ENCODE data around the gene RAB11FIP3.
"Not testable (repeated sequence)": the region's sequence is repeated elsewhere in the genome, so short reads cannot be mapped to it uniquely, and the experiment has no call there.

The RAB11FIP3 gene

DNA sequence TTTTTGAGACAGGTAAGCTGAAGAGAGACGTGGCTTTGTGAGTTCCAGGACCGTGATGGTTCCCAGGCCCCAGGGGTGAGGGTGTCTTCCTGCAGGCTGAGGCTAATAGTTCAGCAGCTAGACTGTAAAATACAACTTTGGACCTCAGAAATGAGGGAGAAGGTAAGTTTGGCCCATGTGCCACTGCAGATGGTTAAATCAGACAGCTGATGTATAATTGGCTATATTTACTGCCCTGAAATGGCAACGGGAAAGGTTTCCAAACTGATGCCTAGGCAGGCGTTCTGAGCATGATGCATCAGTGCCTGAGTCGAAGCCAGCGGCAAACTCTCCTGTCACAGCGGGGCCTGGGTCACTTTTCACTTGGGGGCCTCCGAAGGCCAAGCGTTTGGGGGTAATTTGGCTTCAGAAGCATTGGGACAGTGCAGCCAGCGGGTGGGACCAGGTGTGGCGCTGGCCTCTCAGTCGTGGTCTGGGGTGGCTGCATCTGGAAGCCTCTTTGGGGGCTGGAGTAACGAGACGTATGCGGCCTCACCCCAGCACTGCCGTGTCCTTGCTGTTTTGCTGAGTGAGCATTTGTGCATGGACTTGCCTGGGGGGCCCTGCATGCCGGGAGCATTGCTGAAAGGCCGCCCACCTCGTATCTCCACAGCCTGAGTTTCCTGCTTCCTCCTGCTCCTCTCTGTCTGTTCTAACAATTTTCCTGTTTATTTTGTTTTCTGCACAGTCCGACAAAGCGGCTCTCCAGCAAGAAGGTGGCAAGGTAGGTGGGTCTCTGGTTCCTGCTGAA is 70.8 kb downstream of the RAB11FIP3 start:
- DNase-seq = no peak

- no peak for DNase-seq
Measured at GRCh38 chr16:497258-497657, 71.8 kb downstream of the RAB11FIP3 start.

GRCh38 chr16:499924-500323 is 74.5 kb downstream of the RAB11FIP3 start:
- no peak for DNase-seq

DNA sequence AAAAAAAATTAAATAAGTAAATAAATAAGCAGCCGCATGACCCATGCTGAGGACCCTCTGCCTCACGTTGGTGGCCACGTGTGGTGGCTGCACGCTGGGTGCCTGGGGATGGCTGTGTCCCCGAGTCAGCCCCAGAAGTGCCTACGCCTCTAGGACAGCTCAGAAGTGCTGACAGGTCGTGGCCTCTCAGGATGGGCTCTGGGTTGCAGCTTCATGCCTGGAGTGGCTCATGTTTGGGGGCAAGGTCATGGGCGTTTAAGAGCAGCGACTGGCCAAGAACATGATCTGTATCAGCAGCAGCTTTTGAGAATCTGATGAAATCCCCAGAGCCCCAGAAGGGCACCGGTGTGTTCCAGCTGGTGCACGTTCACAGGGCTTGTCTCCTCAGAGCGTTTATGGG is 75.3 kb downstream of the RAB11FIP3 start:
- no peak for DNase-seq

- DNase-seq = no peak
Measured at GRCh38 chr16:502179-502943, 76.9 kb downstream of the RAB11FIP3 start.

- DNase-seq = no peak
Measured at GRCh38 chr16:503150-504071, 78.0 kb downstream of the RAB11FIP3 start.

- DNase-seq = no peak
Measured at GRCh38 chr16:505479-506245, 80.2 kb downstream of the RAB11FIP3 start.

GRCh38 chr16:506246-506546 is 80.7 kb downstream of the RAB11FIP3 start:
- no peak for DNase-seq

- DNase-seq = not testable (repeated sequence)
Measured at GRCh38 chr16:507527-507926, 82.1 kb downstream of the RAB11FIP3 start.

DNA sequence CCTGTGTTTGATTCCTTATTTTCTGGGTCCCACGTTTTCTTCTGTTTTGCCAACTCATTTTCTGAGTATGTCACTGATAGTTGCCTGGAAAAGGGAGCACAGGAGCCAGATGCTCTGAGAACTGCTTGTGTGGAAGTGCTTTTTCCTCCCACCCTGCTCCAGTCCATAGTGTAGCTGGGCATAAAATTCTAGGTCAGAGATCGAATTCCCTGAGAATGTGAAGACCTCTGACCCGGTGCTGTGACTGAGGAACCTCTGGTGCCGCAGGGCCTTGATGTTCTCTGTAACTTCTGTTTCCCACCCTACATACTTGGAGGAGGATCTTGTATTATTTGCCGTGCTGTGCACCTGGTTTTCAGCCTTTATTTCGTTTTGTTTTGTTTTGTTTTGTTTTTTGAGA is 82.5 kb downstream of the RAB11FIP3 start:
- no peak for DNase-seq

DNA sequence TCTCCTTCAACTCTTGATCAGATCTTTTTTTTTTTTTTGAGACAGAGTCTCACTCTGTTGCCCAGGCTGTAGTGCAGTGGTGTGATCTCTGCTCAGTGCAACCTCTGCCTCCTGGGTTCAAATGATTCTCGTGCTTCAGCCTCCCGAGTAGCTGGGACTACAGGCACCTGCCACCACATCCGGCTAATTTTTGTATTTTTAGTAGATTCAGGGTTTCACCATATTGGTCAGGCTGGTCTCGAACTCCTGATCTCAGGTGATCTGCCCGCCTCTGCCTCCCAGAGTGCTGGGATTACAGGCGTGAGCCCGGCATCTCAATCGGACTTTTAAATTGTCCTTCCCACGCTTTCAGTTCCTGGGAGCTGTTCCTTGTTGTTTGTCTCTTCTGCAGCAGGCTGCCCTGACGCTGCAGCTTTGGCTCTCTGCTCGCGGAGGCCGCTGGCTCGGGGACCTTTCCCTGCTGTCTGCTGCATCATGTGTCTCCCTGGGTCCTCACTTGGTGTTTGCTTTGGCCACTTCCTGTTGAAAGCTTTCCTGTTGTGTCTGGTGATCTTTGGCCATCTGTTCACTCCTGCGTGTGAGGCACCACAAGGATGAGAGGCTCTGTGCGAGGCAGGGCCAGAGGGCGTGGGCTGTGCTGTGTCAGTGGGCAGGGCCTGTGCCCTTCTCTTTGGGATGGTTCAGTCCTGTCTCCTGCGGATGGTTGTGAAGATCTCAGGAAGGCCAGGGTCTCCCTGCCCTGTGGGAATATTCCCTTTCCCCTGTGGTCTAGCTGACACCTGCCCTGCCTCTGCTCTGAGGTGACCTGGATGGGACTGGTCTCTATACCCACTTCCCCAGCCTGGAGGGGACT is 83.7 kb downstream of the RAB11FIP3 start:
- DNase-seq = no peak

DNA sequence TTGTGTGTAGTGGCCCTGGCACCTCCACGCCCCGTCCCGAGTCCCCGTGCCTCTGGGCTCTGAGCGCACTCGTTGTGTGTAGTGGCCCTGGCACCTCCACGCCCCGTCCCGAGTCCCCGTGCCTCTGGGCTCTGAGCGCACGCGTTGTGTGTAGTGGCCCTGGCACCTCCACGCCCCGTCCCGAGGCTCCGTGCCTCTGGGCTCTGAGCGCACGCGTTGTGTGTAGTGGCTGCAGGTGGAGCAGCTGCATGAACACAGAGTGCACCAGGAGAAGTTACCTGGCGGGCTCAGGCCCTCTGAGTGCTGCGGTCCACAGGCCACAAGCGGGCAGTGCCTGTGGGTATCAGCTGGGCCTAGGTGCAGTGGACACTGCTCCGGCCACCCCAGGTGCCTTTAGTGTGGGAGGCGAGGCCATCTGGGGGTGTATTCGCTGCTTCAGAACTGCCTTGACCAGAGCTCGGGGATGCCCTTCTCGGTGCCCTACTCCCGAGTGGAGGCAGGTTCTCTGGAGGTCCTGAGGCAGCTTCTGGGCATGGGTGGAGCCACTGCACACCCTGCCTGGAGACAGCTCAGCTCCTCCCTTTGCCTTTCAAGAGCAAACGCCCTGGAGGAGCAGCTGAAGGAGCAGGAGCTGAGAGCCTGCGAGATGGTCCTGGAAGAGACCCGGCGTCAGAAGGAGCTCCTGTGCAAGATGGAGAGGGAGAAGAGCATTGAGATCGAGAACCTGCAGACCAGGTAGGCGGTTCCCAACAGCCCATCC is 84.8 kb downstream of the RAB11FIP3 start:
- DNase-seq = no peak

DNA sequence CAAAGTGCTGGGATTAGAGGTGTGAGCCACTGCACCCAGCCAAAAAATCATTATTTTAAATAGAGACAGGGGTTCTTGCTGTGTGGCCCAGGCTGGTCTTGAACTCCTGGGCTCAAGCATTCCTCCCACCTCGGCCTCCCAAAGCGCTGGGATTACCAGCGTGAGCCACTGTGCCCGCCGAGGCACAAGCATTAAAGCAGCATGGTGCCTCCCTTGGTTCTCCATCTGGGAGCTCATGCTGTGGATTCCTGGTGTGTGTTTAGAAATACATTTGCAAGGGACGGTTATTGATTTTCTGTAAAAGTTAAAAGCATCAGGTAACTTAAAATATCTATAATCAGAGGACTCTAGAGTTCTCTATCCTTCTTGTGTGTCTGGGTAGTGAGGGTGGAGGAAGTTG is 87.4 kb downstream of the RAB11FIP3 start:
- DNase-seq = no peak

DNA sequence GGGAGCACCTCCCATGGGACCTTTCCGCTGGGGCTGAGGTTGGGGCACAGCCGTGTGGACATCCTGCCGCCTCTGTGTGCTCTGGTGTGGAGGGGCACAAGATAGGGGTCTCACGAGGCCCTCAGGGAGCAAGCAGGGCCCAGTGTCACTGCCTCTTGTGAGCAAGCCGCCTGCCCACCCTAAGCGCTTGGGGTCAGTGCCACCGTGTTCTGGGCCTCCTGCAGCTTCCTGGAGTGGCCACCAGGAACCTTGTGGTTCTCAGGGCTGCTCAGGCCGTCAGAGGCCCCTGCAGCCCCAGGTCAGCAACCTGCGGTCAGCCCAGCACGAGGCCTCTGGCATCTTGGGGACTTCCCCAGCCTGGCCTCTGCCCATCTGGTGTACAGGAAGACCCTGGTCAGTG is 88.5 kb downstream of the RAB11FIP3 start:
- no peak for DNase-seq

DNA sequence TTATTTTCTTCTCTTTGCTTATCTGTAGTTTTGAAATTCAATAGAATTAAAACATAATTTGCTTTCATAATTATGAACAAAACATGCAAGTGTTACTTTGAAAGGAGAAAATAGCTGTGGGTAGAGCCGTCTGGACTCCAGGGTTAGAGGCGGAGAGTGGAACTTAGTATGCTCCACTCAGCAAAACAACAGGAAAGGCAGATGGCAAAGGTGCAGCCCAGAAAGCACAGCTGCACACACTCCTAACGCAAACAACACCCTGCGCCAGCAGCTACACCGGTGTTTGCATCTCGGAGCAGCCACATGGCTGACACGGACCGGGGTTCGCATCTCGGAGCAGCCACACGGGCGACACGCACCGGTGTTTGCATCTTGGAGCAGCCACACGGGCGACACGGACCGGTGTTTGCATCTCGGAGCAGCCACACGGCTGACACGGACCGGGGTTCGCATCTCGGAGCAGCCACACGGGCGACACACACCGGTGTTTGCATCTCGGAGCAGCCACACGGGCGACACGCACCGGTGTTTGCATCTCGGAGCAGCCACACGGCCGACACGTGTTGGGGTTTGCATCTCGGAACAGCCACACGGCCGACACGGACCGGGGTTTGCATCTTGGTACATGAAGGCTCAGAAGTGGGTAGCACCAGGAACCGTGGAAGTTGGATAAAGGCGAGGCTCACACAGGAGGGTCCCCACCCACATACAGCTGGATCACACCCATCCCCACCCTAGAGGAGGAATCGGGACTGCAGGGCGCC is 89.9 kb downstream of the RAB11FIP3 start:
- no peak for DNase-seq

DNA sequence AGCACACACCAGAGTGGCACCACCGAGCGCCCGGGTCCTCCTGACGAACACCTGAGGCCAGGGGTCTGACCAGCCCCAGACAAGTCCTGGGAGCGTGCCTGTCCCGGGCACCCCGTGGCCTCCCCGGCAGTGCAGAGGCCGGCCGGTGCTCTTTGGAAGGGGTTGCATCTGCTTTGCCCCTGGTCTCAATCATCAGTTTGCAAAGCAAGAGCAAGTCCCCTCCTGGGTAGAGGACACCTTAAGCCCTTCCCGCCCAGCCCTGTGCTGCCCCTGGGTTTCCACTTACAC is 90.4 kb downstream of the RAB11FIP3 start:
- no peak for DNase-seq

- no peak for DNase-seq
Measured at GRCh38 chr16:516301-516700, 90.9 kb downstream of the RAB11FIP3 start.

DNA sequence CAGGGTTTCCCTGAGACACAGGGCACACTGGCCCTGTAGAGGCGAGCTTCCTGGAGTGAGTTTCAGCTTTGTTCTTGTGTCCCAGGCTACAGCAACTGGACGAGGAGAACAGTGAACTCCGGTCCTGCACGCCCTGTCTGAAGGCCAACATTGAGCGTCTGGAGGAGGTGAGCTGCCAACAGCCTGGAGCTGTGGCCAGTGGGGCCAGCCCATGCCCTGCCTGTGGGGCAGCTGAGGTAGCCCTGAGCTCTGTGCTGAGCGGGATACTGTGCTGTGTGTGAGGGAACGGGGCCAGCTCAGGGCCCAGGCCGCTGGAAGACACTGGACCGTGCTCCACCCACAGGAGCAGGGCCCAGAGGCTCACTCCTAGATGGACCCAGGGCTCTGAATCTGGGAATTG is 93.4 kb downstream of the RAB11FIP3 start:
- DNase-seq = no peak

DNA sequence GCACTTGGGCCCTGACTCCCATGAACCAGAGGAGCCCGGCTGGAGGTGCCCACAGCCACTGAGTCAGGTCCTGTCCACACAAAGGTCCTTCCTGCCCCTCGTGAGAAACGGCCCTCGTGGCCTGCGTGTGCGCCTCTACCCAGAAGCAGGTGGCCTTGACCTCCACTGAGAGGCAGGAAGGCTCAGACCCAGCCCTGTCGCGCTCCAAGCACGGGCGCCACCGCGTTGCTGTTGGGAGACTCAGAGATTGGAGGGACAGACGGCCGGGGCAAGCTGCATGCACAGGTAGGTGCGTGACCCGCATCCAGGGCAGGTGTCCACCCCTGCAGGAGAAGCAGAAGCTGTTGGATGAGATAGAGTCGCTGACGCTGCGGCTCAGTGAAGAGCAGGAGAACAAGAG is 94.0 kb downstream of the RAB11FIP3 start:
- DNase-seq = no peak
